ENCODE data around the gene TRPM1. TPM values are rescaled to one million over a fixed set of nuclear protein-coding genes. Genes with fewer than 3 reads are reported as not detected.
A peak's percentile ranks its signal among the peaks of the same experiment; 100 is the strongest.

Gene TRPM1
- polyA plus RNA-seq, 3 donors = 0.03 to 0.04 TPM; not detected in 1

- no peak overlapping the region for H3K4me3 ChIP-seq (replicated peaks in 1 of 3; ENCODE audit: low read depth in 2 of 3, low read length in 3 of 3)
- peak overlapping the region; percentile 28 for H3K4me2 ChIP-seq (replicated peaks; ENCODE audit: extremely low read depth, low read length, poor library complexity, severe bottlenecking)
- H3K36me3 Mint-ChIP-seq = no peaks in the 10 kb centered on the region
Observed at GRCh38 chr15:31128919-31129768, 27.6 kb upstream of the TRPM1 start.

More at GRCh38 chr15:31128919-31129768, 27.6 kb upstream of the TRPM1 start:
- TF ChIP-seq CTCF (IDR thresholded peaks at IDR 0.05) = peak; percentile 93
- H3K27ac ChIP-seq (ENCODE audit: low read depth in 1 of 2, low read length in 2 of 2) = no peak overlapping the region
- H2AFZ ChIP-seq (ENCODE audit: insufficient read depth, low read depth, low read length, poor library complexity, severe bottlenecking) = peak overlapping the region; percentile 57
- Mint-ChIP-seq H3K27me3 (ENCODE audit: low read depth in 3 of 3) (peaks cover 0 to 5% (median 3%) of the 10 kb centered on the region in 3 donors), H3K27ac (no peak overlapping the region), H3K4me3 (no peak overlapping the region), H3K9me3 (peaks cover 3 to 14% (median 6%) of the 10 kb centered on the region in 7 donors), H3K4me1 (peaks cover 10% of the 10 kb centered on the region)
- no peaks in the 10 kb centered on the region for H4K20me1 ChIP-seq (ENCODE audit: insufficient read depth, low read length)
- H3K27me3 ChIP-seq (ENCODE audit: control insufficient read depth in 2 of 2, insufficient read depth in 2 of 2, low read length in 2 of 2) = no peaks in the 10 kb centered on the region
- WGBS (ENCODE audit: insufficient coverage) = 37% methylated on average over 19 of the region's 19 CpGs
- peak; percentile 61 to 64 (median 61) for DNase-seq
- H3K4me1 ChIP-seq (ENCODE audit: control insufficient read depth in 1 of 2, insufficient read depth in 2 of 2, low read length in 2 of 2) = peaks cover 4 to 12% of the 10 kb centered on the region in 2 donors
- no peaks in the 10 kb centered on the region for H3K79me2 ChIP-seq (ENCODE audit: insufficient read depth, low read length)
- no peaks in the 10 kb centered on the region for H3K36me3 ChIP-seq (replicated peaks in 1 of 2; ENCODE audit: control insufficient read depth in 1 of 2, insufficient read depth in 2 of 2, low read length in 2 of 2)
- H3K9ac ChIP-seq (ENCODE audit: insufficient read depth, low read length, poor library complexity, severe bottlenecking) = no peak overlapping the region
- H3K9me3 ChIP-seq (replicated peaks in 1 of 2; ENCODE audit: control insufficient read depth in 1 of 2, insufficient read depth in 1 of 2, low read length in 2 of 2) = peaks cover 0 to 6% of the 10 kb centered on the region in 2 donors
- intact Hi-C loops (cut with micrococcal nuclease) = loop anchor here in 1 of 2 donors (10.0 kb wide), 2 partner anchors 154 to 464 kb away; no protein-coding TSS in a partner anchor
